Right lobe of liver (tissue), 6 donors: ENCODE measurements around the gene PSORS1C2. TPM values are rescaled to one million over a fixed set of nuclear protein-coding genes. Genes with fewer than 3 reads are reported as not detected.

Experiments
- ATAC-seq, 4 donors: fragments of 200-7000 bp; cut with Tn5 transposase; one replicate each; pipeline ENCODE4 v1.9.1; 2020; ENCODE audit warnings: mild to moderate bottlenecking in 4 of 4, moderate library complexity in 4 of 4
- DNase-seq, 3 donors: peaks; one replicate each; pipeline ENCODE4 v3.0.0-alpha.2; 2020
- H3K27ac ChIP-seq, 3 donors: fragments of 200-600 bp; one replicate each; pipeline ENCODE4 v1.8.0; 2022
- H3K27me3 ChIP-seq, 2 donors: fragments of 200-600 bp; one replicate each; pipeline ENCODE4 v1.8.0; 2022
- H3K36me3 ChIP-seq, 4 donors: fragments of 200-600 bp; sonication (generic) in 1 of 4; one replicate each; pipeline versions ENCODE4 v1.5.1 to v1.8.0; 2017 to 2022; ENCODE audit warnings: control low read depth in 1 of 4
- H3K4me1 ChIP-seq, 4 donors: fragments of 200-600 bp; sonication (generic) in 1 of 4; one replicate each; pipeline versions ENCODE4 v1.5.1 to v1.8.0; 2017 to 2022; ENCODE audit warnings: control low read depth in 1 of 4
- H3K4me3 ChIP-seq, 3 donors: fragments of 200-600 bp; one replicate each; pipeline ENCODE4 v1.8.0; 2022
- H3K9me3 ChIP-seq, 4 donors: fragments of 200-600 bp; sonication (generic) in 1 of 4; one replicate each; pipeline versions ENCODE4 v1.5.1 to v1.8.0; 2017 to 2022; ENCODE audit warnings: control low read depth in 1 of 4
- POLR2A ChIP-seq: fragments of 450-650 bp; IDR thresholded peaks from one replicate; pipeline ENCODE4 v1.6.1; 2017; ENCODE audit warnings: antibody characterized with exemption, mild to moderate bottlenecking
- WGBS: methylation state at CpG from one replicate; pipeline ENCODE4 v1.1.6; 2018; ENCODE audit warnings: low coverage, low lambda C conversion rate; ENCODE audit not compliant: insufficient coverage; ENCODE audit errors: missing lambda C conversion rate; 5-methylcytosine and 5-hydroxymethylcytosine counted together
- intact Hi-C, 2 donors: fragments of 100-400 bp; cut with DNase I; formaldehyde crosslinking; loops; one replicate each; pipeline versions ENCODE4 v1.11.2 to v1.14.1; 2022
- total RNA-seq, 6 experiments: library from RNA; depleted of rRNA in 2 of 6; stranded (reverse); fragments of >200 nt in 2 of 6; fragmentation: NEBNext Ultra II Directional in 3 of 6; extraction: Animal tissue kit (Norgen Biotek cat#: 25700) in 3 of 6; gene quantifications; one replicate each; pipeline versions ENCODE4 v1.1.0 to v1.2.4, GENCODE V29; 2016 to 2023
- TF ChIP-seq, protein P1 (sequence below), 4 donors: fragments of 200-600 bp in 3 of 4; fragments of 450-650 bp in 1 of 4; IDR thresholded peaks; one replicate each; pipeline versions ENCODE4 v1.5.1 to v1.8.0; 2016 to 2022; ENCODE audit warnings: antibody characterized with exemption in 4 of 4, mild to moderate bottlenecking in 2 of 4
- donor health status: DM: no; HTN: yes; CAD: no.
- donor health status: DM: no; HTN: no; CAD: no.
- donor health status: DM: no; HTN: no; CAD: no.
- donor health status: DM: no; HTN: yes; CAD: no.
- donor health status: DM: no; HTN: yes; CAD: no.

The PSORS1C2 gene
- total RNA-seq, 6 experiments from 2014 or later = not detected

DNA sequence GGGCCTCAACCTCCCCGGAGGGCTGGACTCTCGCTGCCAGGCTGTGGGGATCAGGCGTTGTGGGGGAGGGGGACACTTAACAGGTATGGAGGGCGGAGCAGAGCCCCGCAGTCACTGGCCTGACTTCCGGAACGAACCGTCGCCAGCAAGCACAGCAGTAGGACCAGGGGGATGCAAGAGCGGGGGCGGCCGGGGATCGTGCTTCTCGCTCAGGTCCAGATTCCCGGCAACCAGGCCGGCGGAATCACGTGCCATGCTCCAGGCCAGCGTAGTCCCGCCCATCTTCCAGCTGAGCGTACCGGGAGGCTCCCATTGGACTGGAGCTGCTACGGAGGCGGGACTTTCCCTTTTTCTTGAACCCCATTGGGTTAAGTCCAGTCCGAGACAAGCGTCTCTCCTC is 41.6 kb upstream of the PSORS1C2 start:
- intact Hi-C loops = no loop called here
- H3K27me3 ChIP-seq = no peaks in the 10 kb centered on the region
- WGBS = no CpG with 5 or more reads among the region's 26 CpGs
- DNase-seq (peak; percentile 44 to 72 (median 67)), ATAC-seq (peak; percentile 70 to 90 (median 87))
- H3K4me3 ChIP-seq = peak overlapping the region in 2 of 3 donors; percentile 18 to 26
- H3K27ac ChIP-seq = no peak overlapping the region
- no peak for TF ChIP-seq POLR2A
- TF ChIP-seq, protein P1, sequence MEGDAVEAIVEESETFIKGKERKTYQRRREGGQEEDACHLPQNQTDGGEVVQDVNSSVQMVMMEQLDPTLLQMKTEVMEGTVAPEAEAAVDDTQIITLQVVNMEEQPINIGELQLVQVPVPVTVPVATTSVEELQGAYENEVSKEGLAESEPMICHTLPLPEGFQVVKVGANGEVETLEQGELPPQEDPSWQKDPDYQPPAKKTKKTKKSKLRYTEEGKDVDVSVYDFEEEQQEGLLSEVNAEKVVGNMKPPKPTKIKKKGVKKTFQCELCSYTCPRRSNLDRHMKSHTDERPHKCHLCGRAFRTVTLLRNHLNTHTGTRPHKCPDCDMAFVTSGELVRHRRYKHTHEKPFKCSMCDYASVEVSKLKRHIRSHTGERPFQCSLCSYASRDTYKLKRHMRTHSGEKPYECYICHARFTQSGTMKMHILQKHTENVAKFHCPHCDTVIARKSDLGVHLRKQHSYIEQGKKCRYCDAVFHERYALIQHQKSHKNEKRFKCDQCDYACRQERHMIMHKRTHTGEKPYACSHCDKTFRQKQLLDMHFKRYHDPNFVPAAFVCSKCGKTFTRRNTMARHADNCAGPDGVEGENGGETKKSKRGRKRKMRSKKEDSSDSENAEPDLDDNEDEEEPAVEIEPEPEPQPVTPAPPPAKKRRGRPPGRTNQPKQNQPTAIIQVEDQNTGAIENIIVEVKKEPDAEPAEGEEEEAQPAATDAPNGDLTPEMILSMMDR (IDR thresholded peaks at IDR 0.05) = no peak
- no peaks in the 10 kb centered on the region for H3K9me3 ChIP-seq
- no peaks in the 10 kb centered on the region for H3K36me3 ChIP-seq
- peaks cover 0 to 5% (median 2%) of the 10 kb centered on the region in 4 donors for H3K4me1 ChIP-seq

DNA sequence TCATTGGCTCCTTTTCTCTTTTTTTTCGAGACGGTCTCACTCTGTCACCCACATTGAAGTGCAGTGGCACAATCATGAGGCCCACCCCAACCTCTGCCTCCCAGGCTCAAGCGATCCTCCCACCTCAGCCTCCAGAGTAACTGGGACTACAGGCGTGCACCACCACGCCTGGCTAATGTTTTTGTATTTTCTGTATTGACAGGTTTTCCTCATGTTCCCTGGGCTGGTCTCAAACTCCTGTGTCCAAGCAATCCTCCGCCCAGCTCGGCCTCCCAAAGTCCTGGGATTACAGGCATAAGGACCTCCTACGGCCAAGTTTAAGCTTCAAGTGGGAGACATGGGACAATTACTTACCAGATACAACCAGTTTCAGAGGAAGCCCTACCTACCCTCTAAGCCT is 41.0 kb upstream of the PSORS1C2 start:
- TF ChIP-seq, protein P1 (IDR thresholded peaks at IDR 0.05) = no peak
- no peak for TF ChIP-seq POLR2A
- 92% methylated on average over 5 of the region's 8 CpGs for WGBS
- Histone ChIP-seq H3K27ac (no peak overlapping the region), H3K4me3 (no peak overlapping the region), H3K4me1 (peaks cover 0 to 5% (median 2%) of the 10 kb centered on the region in 4 donors), H3K36me3 (no peaks in the 10 kb centered on the region), H3K9me3 (no peaks in the 10 kb centered on the region), H3K27me3 (no peaks in the 10 kb centered on the region)
- intact Hi-C loops = no loop called here
- DNase-seq = no peak
- no peak for ATAC-seq

DNA sequence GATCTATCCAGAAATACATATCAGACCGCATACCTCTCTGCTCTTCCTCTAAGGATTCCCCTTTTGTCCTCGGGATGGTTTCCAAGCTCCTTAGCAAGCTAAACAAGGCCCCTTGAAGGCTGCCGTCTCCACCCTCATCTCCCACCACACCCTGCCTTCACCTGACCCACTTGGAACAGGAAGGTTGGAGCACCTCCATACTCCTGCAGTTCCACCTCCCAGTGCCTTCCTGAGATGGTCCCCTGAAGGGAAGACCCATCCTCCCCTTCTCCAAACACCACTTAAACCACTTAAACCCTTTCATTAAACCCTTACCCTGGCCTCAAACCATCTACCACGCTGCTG is 40.1 kb upstream of the PSORS1C2 start:
- ATAC-seq = no peak

DNA sequence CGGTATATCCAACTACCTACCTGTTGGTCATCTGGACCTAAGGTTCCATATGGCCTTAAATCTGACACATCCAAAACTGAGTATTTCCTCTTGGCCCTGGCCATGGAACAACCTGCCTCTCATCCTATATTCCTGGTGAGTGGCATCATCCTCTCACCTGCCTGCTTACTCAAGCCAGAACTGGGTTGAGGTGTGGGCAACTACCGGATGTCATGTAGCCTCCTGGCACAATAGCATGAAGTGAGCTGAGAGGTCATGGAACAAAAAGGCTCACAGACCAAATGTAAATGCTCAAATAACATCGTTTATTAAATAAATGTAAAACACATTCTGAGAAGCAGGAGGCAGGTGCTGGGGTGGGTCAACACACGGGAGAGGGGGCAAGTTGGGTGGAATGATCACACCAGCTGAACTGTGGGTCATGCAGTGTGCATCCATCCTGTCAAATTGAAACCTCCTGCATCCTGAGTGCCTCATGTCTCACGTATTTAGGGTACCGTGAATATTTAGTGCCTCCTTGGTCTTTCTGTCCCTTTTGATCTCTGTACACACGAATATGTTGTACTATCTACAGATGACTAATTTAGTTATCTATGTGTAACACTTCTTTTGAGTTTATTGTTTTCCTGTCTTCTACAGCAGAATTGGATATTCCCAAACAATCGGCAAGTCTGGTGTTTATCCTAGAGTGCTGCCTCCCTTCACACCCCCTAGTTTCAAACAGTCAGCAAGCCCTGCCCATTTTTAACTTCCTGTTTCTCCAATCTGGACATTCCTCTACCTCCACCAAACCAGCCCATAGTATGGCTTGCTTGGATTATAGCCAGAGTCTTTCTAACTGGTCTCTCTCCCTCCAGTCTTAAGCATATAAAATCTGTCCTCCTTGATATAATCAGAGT is 39.5 kb upstream of the PSORS1C2 start:
- no peak overlapping the region for H3K27ac ChIP-seq
- peaks cover 0 to 2% (median 0%) of the 10 kb centered on the region in 4 donors for H3K4me1 ChIP-seq
- intact Hi-C loops = no loop called here
- H3K4me3 ChIP-seq = no peak overlapping the region
- no peak for DNase-seq
- peak in 2 of 4 donors; percentile 16 to 31 for ATAC-seq
- no peaks in the 10 kb centered on the region for H3K27me3 ChIP-seq
- WGBS = 71% methylated on average over 7 of the region's 8 CpGs
- no peaks in the 10 kb centered on the region for H3K36me3 ChIP-seq
- no peaks in the 10 kb centered on the region for H3K9me3 ChIP-seq
- TF ChIP-seq, protein P1 (IDR thresholded peaks at IDR 0.05) = no peak
- no peak for TF ChIP-seq POLR2A

More for the DNA sequence above, 40.1 kb upstream of the PSORS1C2 start:
- no peak for DNase-seq
- peaks cover 0 to 4% (median 0%) of the 10 kb centered on the region in 4 donors for H3K4me1 ChIP-seq
- no peaks in the 10 kb centered on the region for H3K27me3 ChIP-seq
- no peak overlapping the region for H3K4me3 ChIP-seq
- H3K9me3 ChIP-seq = no peaks in the 10 kb centered on the region
- 75% methylated on average over 4 of the region's 4 CpGs for WGBS
- intact Hi-C loops = no loop called here
- no peaks in the 10 kb centered on the region for H3K36me3 ChIP-seq
- TF ChIP-seq POLR2A = no peak
- TF ChIP-seq, protein P1 (IDR thresholded peaks at IDR 0.05) = no peak
- no peak overlapping the region for H3K27ac ChIP-seq
